Measurements from ENCODE around the gene SBNO2.

The SBNO2 gene

DNA sequence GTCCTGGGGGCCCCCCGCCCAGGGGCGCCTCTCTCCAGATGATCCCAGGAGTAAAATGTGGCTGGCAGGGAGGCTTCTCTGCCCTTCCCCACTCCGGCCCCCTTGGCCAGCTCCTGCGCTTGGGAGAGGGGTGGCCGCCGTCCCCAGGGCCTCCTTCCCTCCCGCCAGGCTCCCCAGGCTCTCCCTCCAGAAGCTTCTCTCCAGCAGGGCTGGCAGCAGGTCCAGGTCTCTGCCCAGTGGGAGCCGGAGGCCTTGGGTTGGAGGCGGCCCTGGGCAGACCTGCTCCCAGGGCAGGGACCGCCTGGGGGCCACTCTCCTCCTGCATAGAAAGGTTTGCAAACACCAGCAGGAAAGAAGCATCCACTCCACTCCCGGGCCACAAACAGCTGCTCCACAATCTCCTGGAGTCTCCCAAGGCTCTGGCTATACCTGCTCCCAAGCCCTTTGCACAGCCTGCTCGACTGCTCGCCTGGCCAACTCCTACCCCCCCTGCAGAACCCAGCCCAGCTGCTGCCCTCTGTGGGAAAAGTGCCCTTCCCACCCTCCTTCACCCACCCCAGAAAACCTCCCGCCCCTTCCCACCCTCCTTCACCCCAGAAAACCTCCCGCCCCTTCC is 26.0 kb downstream of the SBNO2 start:
- H3K9ac ChIP-seq (ENCODE audit: insufficient read length, low read depth), result peak overlapping the region; percentile 32
- no peak for TF ChIP-seq SUZ12 (IDR thresholded peaks at IDR 0.05; ENCODE audit: extremely low read depth, insufficient read depth, insufficient read length)
- no peak for TF ChIP-seq YY1 (IDR thresholded peaks at IDR 0.05; ENCODE audit: insufficient read depth, insufficient read length)
- no peak for TF ChIP-seq ZNF274 (IDR thresholded peaks at IDR 0.05; ENCODE audit: low read depth, low read length)

DNA sequence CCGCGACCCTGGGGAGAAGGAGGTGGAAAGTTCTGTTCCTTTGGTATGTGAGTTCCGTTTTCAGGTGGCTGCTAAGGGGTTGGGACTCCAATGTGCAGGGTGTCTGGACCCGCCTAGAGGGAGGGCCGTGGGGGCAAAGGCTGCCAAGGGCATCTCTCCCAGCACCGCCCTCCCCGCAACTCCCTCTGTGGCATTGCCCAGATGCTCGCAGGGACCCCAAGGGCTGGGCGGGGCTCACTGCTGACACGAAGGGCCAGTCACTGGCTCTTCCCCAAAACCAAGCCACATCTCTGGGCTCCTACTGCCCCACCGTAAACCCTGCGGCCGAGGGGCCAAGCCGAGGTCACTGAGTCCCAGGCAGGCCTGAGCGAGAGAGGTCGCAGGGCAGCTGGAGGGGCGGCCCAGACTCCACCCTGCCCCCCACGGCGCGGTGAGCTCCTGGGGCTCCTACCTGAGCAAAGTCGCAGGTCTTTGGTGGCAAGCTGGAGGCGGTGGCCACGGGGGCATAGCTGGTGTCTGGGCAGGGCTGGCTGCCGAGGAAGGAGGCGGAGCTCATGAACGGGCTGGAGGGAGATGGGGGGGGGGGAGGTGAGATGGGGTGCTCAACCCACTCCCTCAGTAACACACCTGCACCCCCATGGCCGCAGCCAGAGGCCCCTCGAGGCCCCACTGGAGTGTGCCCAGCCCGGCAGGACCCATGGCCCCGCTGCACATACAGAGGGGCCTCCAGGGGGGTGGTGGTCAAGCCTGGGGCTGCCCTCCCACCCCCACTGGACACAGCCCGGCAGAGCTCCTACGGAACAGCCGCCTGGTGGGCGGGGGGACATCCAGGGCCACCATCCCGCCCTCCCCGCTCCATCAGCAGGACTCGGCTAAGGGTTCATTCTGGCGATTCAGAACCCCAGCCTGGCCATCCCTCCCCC is 26.9 kb downstream of the SBNO2 start:
- H3K9me3 ChIP-seq (ENCODE audit: insufficient read depth, low read length), result no peaks in the 10 kb centered on the region; the same call in 1 of the 2 replicates
- TF ChIP-seq SUZ12 (IDR thresholded peaks at IDR 0.05; ENCODE audit: extremely low read depth, insufficient read depth, insufficient read length) (no peak), YY1 (IDR thresholded peaks at IDR 0.05; ENCODE audit: insufficient read depth, insufficient read length) (no peak), ZNF274 (IDR thresholded peaks at IDR 0.05; ENCODE audit: low read depth, low read length) (no peak)
- H3K27me3 ChIP-seq (ENCODE audit: insufficient read depth, insufficient read length), result no peaks in the 10 kb centered on the region
- H3K9ac ChIP-seq (ENCODE audit: insufficient read length, low read depth), result no peak overlapping the region
- H3K4me1 ChIP-seq (ENCODE audit: insufficient read depth, insufficient read length), result peaks cover 28% of the 10 kb centered on the region
- H3K36me3 ChIP-seq (ENCODE audit: insufficient read depth, insufficient read length, low read length), result peaks cover 82% of the 10 kb centered on the region
- DNase-seq (ENCODE audit: low read depth, low spot score), result no peak
- H3K4me3 ChIP-seq (ENCODE audit: insufficient read length, low read depth), result no peak overlapping the region

More for the DNA sequence above, 26.0 kb downstream of the SBNO2 start:
- no peak overlapping the region for H3K4me3 ChIP-seq (ENCODE audit: insufficient read length, low read depth)
- no peaks in the 10 kb centered on the region for H3K27me3 ChIP-seq (ENCODE audit: insufficient read depth, insufficient read length)
- no peak for DNase-seq (ENCODE audit: low read depth, low spot score)
- peaks cover 86% of the 10 kb centered on the region for H3K36me3 ChIP-seq (ENCODE audit: insufficient read depth, insufficient read length, low read length)
- peaks cover 28% of the 10 kb centered on the region for H3K4me1 ChIP-seq (ENCODE audit: insufficient read depth, insufficient read length)
- H3K9me3 ChIP-seq (ENCODE audit: insufficient read depth, low read length), result no peaks in the 10 kb centered on the region; the same call in 1 of the 2 replicates

DNA sequence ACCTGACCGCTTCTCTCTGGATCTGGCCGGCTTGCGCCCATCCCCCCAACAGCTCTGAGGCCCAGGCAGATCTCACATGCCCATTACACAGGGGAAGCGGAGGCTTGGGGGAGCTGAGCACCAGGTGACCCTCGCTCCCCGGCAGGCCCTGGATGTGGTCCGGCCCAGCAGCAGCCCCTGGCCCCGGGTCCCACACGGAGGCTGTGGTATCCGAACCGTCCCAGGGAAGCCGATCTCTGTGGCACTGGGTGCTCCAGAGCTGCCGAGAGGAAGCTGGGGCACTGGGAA is 27.7 kb downstream of the SBNO2 start:
- no peak for TF ChIP-seq YY1 (IDR thresholded peaks at IDR 0.05; ENCODE audit: insufficient read depth, insufficient read length)
- TF ChIP-seq ZNF274 (IDR thresholded peaks at IDR 0.05; ENCODE audit: low read depth, low read length), result no peak
- no peak for TF ChIP-seq SUZ12 (IDR thresholded peaks at IDR 0.05; ENCODE audit: extremely low read depth, insufficient read depth, insufficient read length)
- no peak for DNase-seq (ENCODE audit: low read depth, low spot score)
- Histone ChIP-seq H3K27me3 (ENCODE audit: insufficient read depth, insufficient read length) (no peaks in the 10 kb centered on the region), H3K36me3 (ENCODE audit: insufficient read depth, insufficient read length, low read length) (peaks cover 83% of the 10 kb centered on the region), H3K9me3 (ENCODE audit: insufficient read depth, low read length) (no peaks in the 10 kb centered on the region; the same call in 1 of the 2 replicates), H3K4me1 (ENCODE audit: insufficient read depth, insufficient read length) (peaks cover 28% of the 10 kb centered on the region), H3K4me3 (ENCODE audit: insufficient read length, low read depth) (no peak overlapping the region), H3K9ac (ENCODE audit: insufficient read length, low read depth) (peak overlapping the region; percentile 43)

DNA sequence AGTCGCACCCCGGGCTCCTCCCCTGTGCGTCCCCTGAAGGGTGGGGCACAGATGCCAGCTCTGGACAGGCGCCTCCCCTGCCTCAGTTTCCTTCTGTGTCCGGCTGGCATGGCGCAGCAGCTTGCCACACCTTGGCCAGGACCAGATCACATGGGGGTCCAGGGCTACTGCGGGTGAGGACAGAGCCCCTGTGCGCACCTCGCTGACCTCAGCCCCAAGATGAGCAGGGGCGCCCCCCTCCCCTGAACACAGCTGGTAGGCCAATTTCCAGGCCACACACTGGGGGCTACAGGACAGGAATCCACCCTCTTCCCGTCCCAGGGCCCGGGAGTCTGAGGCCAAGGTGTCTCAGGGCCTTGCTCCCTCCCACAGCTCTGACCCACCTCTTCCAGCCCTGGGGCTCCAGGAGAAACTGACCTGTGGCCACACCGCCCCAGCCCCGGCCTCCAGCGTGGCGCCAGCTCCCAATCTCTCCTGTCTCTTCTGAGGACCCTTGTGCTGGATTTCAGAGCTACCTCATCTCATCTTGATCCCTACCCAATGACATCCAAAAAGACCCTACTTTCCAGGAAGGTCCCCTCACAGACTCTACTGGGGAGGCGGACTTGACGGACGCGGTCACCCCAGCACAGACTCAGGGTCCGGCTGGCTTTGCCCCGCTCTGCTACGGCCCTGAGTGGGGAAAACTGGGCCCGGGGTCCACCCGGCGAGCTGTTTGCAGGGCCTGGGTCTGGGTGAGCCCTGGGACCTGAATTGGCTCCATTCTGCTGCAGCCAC is 28.2 kb downstream of the SBNO2 start:
- H3K9me3 ChIP-seq (ENCODE audit: insufficient read depth, low read length), result no peaks in the 10 kb centered on the region; the same call in 1 of the 2 replicates
- DNase-seq (ENCODE audit: low read depth, low spot score), result no peak
- peak overlapping the region; percentile 43 for H3K9ac ChIP-seq (ENCODE audit: insufficient read length, low read depth)
- no peaks in the 10 kb centered on the region for H3K27me3 ChIP-seq (ENCODE audit: insufficient read depth, insufficient read length)
- H3K36me3 ChIP-seq (ENCODE audit: insufficient read depth, insufficient read length, low read length), result peaks cover 80% of the 10 kb centered on the region
- TF ChIP-seq YY1 (IDR thresholded peaks at IDR 0.05; ENCODE audit: insufficient read depth, insufficient read length), result no peak
- TF ChIP-seq ZNF274 (IDR thresholded peaks at IDR 0.05; ENCODE audit: low read depth, low read length), result no peak
- no peak for TF ChIP-seq SUZ12 (IDR thresholded peaks at IDR 0.05; ENCODE audit: extremely low read depth, insufficient read depth, insufficient read length)
- peaks cover 28% of the 10 kb centered on the region for H3K4me1 ChIP-seq (ENCODE audit: insufficient read depth, insufficient read length)
- no peak overlapping the region for H3K4me3 ChIP-seq (ENCODE audit: insufficient read length, low read depth)

DNA sequence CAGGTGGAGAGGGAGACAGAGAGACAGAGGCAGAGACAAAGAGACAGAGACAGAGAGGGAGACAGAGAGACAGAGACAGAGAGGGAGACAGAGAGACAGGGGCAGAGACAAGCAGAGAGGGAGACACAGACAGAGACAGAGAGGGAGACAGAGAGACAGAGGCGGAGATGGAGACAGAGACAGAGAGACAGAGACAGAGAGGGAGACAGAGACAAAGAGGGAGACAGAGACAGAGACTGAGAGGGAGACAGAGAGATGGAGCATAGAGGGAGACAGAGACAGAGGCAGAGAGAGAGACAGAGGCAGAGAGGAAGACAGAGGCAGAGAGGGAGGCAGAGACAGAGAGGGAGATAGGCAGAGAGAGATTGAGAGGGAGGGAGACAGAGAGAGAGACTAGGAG is 29.3 kb downstream of the SBNO2 start:
- H3K9ac ChIP-seq (ENCODE audit: insufficient read length, low read depth), result no peak overlapping the region
- TF ChIP-seq SUZ12 (IDR thresholded peaks at IDR 0.05; ENCODE audit: extremely low read depth, insufficient read depth, insufficient read length) (no peak), ZNF274 (IDR thresholded peaks at IDR 0.05; ENCODE audit: low read depth, low read length) (no peak), YY1 (IDR thresholded peaks at IDR 0.05; ENCODE audit: insufficient read depth, insufficient read length) (no peak)
- no peaks in the 10 kb centered on the region; the same call in 1 of the 2 replicates for H3K9me3 ChIP-seq (ENCODE audit: insufficient read depth, low read length)
- peaks cover 28% of the 10 kb centered on the region for H3K4me1 ChIP-seq (ENCODE audit: insufficient read depth, insufficient read length)
- peaks cover 75% of the 10 kb centered on the region for H3K36me3 ChIP-seq (ENCODE audit: insufficient read depth, insufficient read length, low read length)
- H3K4me3 ChIP-seq (ENCODE audit: insufficient read length, low read depth), result no peak overlapping the region
- DNase-seq (ENCODE audit: low read depth, low spot score), result no peak
- H3K27me3 ChIP-seq (ENCODE audit: insufficient read depth, insufficient read length), result no peaks in the 10 kb centered on the region

DNA sequence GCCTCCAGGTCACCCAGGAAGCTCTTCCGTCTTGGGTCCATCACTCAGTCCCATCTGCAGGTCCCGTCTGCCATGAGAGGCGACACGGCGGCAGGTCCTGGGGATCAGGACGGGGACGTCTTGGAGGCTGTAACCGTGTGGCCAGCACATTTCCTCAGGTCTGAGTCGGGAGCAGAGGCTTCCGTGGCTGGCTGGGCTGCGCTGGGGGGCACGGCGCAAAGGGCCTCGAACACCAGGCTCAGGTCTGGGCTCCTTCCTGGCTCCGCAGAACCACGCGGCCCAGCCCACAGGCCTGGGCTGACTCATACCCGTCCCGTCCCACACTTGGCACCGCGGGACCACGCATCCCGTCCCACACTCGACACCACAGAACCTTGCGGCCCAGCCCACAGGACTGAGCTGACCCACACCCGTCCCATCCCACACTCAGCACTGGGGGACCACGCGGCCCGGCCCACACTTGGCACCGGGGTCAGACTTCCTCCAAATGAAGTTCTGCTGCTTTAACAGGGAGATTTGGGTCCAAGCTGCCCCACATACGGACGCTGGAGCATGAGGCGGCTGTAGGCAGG is 30.2 kb downstream of the SBNO2 start:
- Histone ChIP-seq H3K27me3 (ENCODE audit: insufficient read depth, insufficient read length) (no peaks in the 10 kb centered on the region), H3K9me3 (ENCODE audit: insufficient read depth, low read length) (no peaks in the 10 kb centered on the region; the same call in 1 of the 2 replicates), H3K36me3 (ENCODE audit: insufficient read depth, insufficient read length, low read length) (peaks cover 68% of the 10 kb centered on the region), H3K4me1 (ENCODE audit: insufficient read depth, insufficient read length) (peaks cover 20% of the 10 kb centered on the region), H3K4me3 (ENCODE audit: insufficient read length, low read depth) (no peak overlapping the region), H3K9ac (ENCODE audit: insufficient read length, low read depth) (no peak overlapping the region)
- TF ChIP-seq YY1 (IDR thresholded peaks at IDR 0.05; ENCODE audit: insufficient read depth, insufficient read length) (no peak), SUZ12 (IDR thresholded peaks at IDR 0.05; ENCODE audit: extremely low read depth, insufficient read depth, insufficient read length) (no peak)
- DNase-seq (ENCODE audit: low read depth, low spot score), result no peak

Data from NT2/D1 (cell line).